H9 (cell line): Measurements from ENCODE around the gene ARHGAP22. TPM values are rescaled to one million over a fixed set of nuclear protein-coding genes. Genes with fewer than 3 reads are reported as not detected.

Experiments
- DNase-seq: peaks from one replicate; pipeline ENCODE4 v3.0.0-alpha.2; 2017
- H2AFZ ChIP-seq: one replicate; pipeline ENCODE4 v1.6.1; 2013; ENCODE audit warnings: mild to moderate bottlenecking, low read length, control low read depth, moderate library complexity
- H2AK5ac ChIP-seq: 2 replicates; pipeline ENCODE4 v1.6.1; 2013; ENCODE audit warnings: low read length, control low read depth, mixed read lengths; ENCODE audit not compliant: insufficient read length
- H2BK120ac ChIP-seq: one replicate; pipeline ENCODE4 v1.6.1; 2013; ENCODE audit warnings: low read depth, mild to moderate bottlenecking, low read length, control low read depth, inconsistent platforms; ENCODE audit not compliant: poor library complexity, severe bottlenecking
- H2BK12ac ChIP-seq: 2 replicates; pipeline ENCODE4 v1.6.1; 2013; ENCODE audit warnings: low read length, control low read depth, mixed read lengths, low read depth; ENCODE audit not compliant: insufficient read length
- H2BK15ac ChIP-seq: 2 replicates; pipeline ENCODE4 v1.6.1; 2013; ENCODE audit warnings: low read depth, low read length, control low read depth
- H2BK20ac ChIP-seq: one replicate; pipeline ENCODE4 v1.6.1; 2013; ENCODE audit warnings: low read depth, mild to moderate bottlenecking, low read length, control low read depth, inconsistent platforms; ENCODE audit not compliant: poor library complexity, severe bottlenecking
- H2BK5ac ChIP-seq: 2 replicates; pipeline ENCODE4 v1.6.1; 2013; ENCODE audit warnings: low read length, control low read depth, mixed read lengths; ENCODE audit not compliant: insufficient read length
- H3K14ac ChIP-seq: 2 replicates; pipeline ENCODE4 v1.6.1; 2013; ENCODE audit warnings: low read length, control low read depth; ENCODE audit not compliant: insufficient read depth
- H3K18ac ChIP-seq: 2 replicates; pipeline ENCODE4 v1.6.1; 2013; ENCODE audit warnings: low read depth, mild to moderate bottlenecking, mixed read lengths, low read length, control low read depth; ENCODE audit not compliant: insufficient read length
- H3K23ac ChIP-seq: 2 replicates; pipeline ENCODE4 v1.6.1; 2013; ENCODE audit warnings: low read length, control low read depth, mixed read lengths, low read depth; ENCODE audit not compliant: insufficient read length
- H3K23me2 ChIP-seq: 2 replicates; pipeline ENCODE4 v1.6.1; 2013; ENCODE audit warnings: low read depth, mild to moderate bottlenecking, mixed read lengths, low read length, control low read depth; ENCODE audit not compliant: insufficient read length, poor library complexity, severe bottlenecking
- H3K27ac ChIP-seq: 2 replicates; pipeline ENCODE4 v1.5.1; 2013; ENCODE audit warnings: low read length, control low read depth, mixed read lengths, low read depth; ENCODE audit not compliant: insufficient read length
- H3K27me3 ChIP-seq: 2 replicates; pipeline ENCODE4 v1.6.1; 2013; ENCODE audit warnings: low read length, control low read depth, inconsistent platforms; ENCODE audit not compliant: insufficient read depth
- H3K4ac ChIP-seq: 2 replicates; pipeline ENCODE4 v1.6.1; 2013; ENCODE audit warnings: low read depth, mild to moderate bottlenecking, control low read depth, inconsistent platforms, low read length, moderate library complexity
- H3K4me1 ChIP-seq: 2 replicates; pipeline ENCODE4 v1.6.1; 2013; ENCODE audit warnings: low read length, control low read depth, inconsistent platforms; ENCODE audit not compliant: insufficient read depth
- H3K4me2 ChIP-seq: 2 replicates; pipeline ENCODE4 v1.6.1; 2013; ENCODE audit warnings: low read length, control low read depth, mixed read lengths; ENCODE audit not compliant: insufficient read length, insufficient read depth
- H3K56ac ChIP-seq: 2 replicates; pipeline ENCODE4 v1.6.1; 2013; ENCODE audit warnings: low read depth, mild to moderate bottlenecking, mixed read lengths, low read length, control low read depth; ENCODE audit not compliant: insufficient read length
- H3K79me1 ChIP-seq: 2 replicates; pipeline ENCODE4 v1.6.1; 2013; ENCODE audit warnings: low read depth, mild to moderate bottlenecking, moderate library complexity, low read length, control low read depth, inconsistent platforms; ENCODE audit not compliant: insufficient read depth, poor library complexity, severe bottlenecking
- H3K79me2 ChIP-seq: 2 replicates; pipeline ENCODE4 v1.6.1; 2013; ENCODE audit warnings: low read length, control low read depth, inconsistent platforms; ENCODE audit not compliant: insufficient read depth
- H3K9ac ChIP-seq: 2 replicates; pipeline ENCODE4 v1.6.1; 2013; ENCODE audit warnings: low read length, control low read depth, mixed read lengths; ENCODE audit not compliant: insufficient read length; ENCODE audit errors: extremely low read depth
- H3K9me3 ChIP-seq: one replicate; pipeline ENCODE4 v1.6.1; 2013; ENCODE audit warnings: low read depth, low read length, inconsistent platforms; ENCODE audit not compliant: control insufficient read depth
- H3T11ph ChIP-seq: one replicate; pipeline ENCODE4 v1.6.1; 2013; ENCODE audit warnings: mild to moderate bottlenecking, low read length, control low read depth, inconsistent platforms
- H4K20me1 ChIP-seq: one replicate; pipeline ENCODE4 v1.6.1; 2013; ENCODE audit not compliant: control insufficient read depth, insufficient read length, insufficient read depth
- H4K5ac ChIP-seq: 2 replicates; pipeline ENCODE4 v1.6.1; 2013; ENCODE audit warnings: low read depth, mild to moderate bottlenecking, mixed read lengths, low read length, control low read depth; ENCODE audit not compliant: insufficient read length
- H4K8ac ChIP-seq: replicated peaks from 2 replicates; pipeline ENCODE4 v1.6.1; 2013; ENCODE audit warnings: low read length, control low read depth, mixed read lengths, low read depth; ENCODE audit not compliant: insufficient read length
- H4K91ac ChIP-seq: 2 replicates; pipeline ENCODE4 v1.6.1; 2013; ENCODE audit warnings: low read depth, mild to moderate bottlenecking, moderate library complexity, mixed read lengths, low read length, control low read depth; ENCODE audit not compliant: insufficient read length
- H3K27ac Mint-ChIP-seq, 3 experiments: 2 replicates in 2 of 3; 3 replicates in 1 of 3; pipeline ENCODE4 v1.8.0; 2020 to 2021; ENCODE audit warnings: mixed read lengths in 3 of 3, mild to moderate bottlenecking in 1 of 3, moderate library complexity in 1 of 3
- H3K27me3 Mint-ChIP-seq: 2 replicates; pipeline ENCODE4 v1.8.0; 2021; ENCODE audit warnings: low read depth, mild to moderate bottlenecking, moderate library complexity, mixed read lengths
- H3K36me3 Mint-ChIP-seq, 3 experiments: 2 replicates in 2 of 3; 3 replicates in 1 of 3; pipeline ENCODE4 v1.8.0; 2020 to 2021; ENCODE audit warnings: low read depth in 3 of 3, mixed read lengths in 3 of 3; ENCODE audit not compliant: insufficient read depth in 1 of 3
- H3K4me1 Mint-ChIP-seq, 2 experiments: 2 replicates each; pipeline ENCODE4 v1.8.0; 2020; ENCODE audit warnings: mixed read lengths in 2 of 2
- H3K4me3 Mint-ChIP-seq, 2 experiments: 2 replicates in 1 of 2; 3 replicates in 1 of 2; pipeline ENCODE4 v1.8.0; 2020 to 2021; ENCODE audit warnings: mild to moderate bottlenecking in 2 of 2, mixed read lengths in 2 of 2, moderate library complexity in 1 of 2
- H3K9me3 Mint-ChIP-seq, 2 experiments: 2 replicates in 1 of 2; 3 replicates in 1 of 2; pipeline ENCODE4 v1.8.0; 2020; ENCODE audit warnings: mild to moderate bottlenecking in 2 of 2, mixed read lengths in 2 of 2, moderate library complexity in 1 of 2
- CTCF ChIP-seq: fragments of 200-600 bp; sonication (generic); conservative IDR thresholded peaks from 3 replicates; pipeline ENCODE4 v1.8.0; 2021; ENCODE audit warnings: antibody characterized with exemption, mild to moderate bottlenecking
- WGBS: extraction: QIAGEN DNeasy Blood & Tissue Kit; methylation state at CpG from one replicate; pipeline ENCODE4 v1.1.7; 2013; ENCODE audit warnings: missing lambda C conversion rate, low lambda C conversion rate, mixed read lengths; ENCODE audit not compliant: insufficient read length; ENCODE audit errors: extremely low coverage; 5-methylcytosine and 5-hydroxymethylcytosine counted together
- total RNA-seq: library from RNA; stranded (reverse); gene quantifications from 2 replicates; pipeline ENCODE4 v1.2.1, GENCODE V29; 2021

ARHGAP22 gene
- total RNA-seq, 1 experiment from 2014 or later: 7.4 TPM

DNA sequence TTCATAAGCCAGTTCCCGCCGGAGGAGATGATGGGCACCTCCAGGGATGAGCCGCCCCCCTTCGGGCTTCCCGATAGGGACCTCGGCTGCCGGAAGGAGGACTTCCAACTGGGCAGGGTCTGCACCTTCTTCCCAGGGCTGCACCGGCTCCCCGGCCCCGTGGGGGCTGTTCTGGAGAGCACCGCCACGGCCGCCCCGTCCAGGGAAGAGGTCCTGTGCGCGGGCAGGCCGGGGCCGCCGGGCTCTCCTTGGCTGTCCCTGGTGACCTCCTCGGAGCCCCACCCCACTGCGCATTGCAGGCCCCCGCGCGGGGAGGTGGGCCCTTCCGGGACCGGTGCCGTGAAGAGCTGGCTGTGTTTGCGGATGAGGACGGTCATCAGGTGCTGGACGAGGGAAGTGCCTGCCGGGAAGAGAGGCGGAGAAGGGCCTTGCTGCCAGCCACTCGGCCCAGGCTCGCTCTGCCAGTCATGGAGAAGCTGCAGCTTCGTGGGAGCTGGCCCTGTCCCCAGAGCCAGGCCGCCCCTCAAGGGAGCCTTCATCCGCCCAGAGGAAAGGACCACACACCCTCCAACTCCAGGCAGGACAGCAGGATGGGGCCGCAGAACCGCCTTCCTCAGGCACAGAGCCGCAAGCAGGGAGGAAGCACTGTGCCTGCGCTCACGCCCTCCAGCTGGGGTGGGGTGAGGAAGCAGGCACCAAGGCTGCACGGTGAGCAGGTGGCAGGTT lies 154.0 kb downstream of the ARHGAP22 start:
- no peaks in the 10 kb centered on the region for H4K20me1 ChIP-seq
- no peak overlapping the region for H3K4me3 Mint-ChIP-seq
- no peak overlapping the region for H2BK15ac ChIP-seq
- peaks cover 4 to 10% (median 6%) of the 10 kb centered on the region in 3 experiments; a peak in 6 of 7 replicates for H3K36me3 Mint-ChIP-seq
- no peaks in the 10 kb centered on the region for H3K79me1 ChIP-seq
- no peak for TF ChIP-seq CTCF
- H2BK120ac ChIP-seq: no peak overlapping the region
- H3K18ac ChIP-seq: no peak overlapping the region
- H3K56ac ChIP-seq: no peak overlapping the region
- H3K79me2 ChIP-seq: no peaks in the 10 kb centered on the region
- H3K27me3 Mint-ChIP-seq: no peaks in the 10 kb centered on the region
- no peak overlapping the region for H3T11ph ChIP-seq
- no peaks in the 10 kb centered on the region for H3K9me3 ChIP-seq
- H4K91ac ChIP-seq: no peak overlapping the region
- H3K4me1 Mint-ChIP-seq: peaks cover 6 to 12% of the 10 kb centered on the region in 2 experiments; a peak in 2 of 4 replicates
- no peak overlapping the region for H3K23ac ChIP-seq
- peak; percentile 27 for DNase-seq
- no peak overlapping the region for H3K27ac ChIP-seq
- WGBS: no CpG with 5 or more reads among the region's 43 CpGs
- H3K9ac ChIP-seq: no peak overlapping the region
- H2AK5ac ChIP-seq: no peak overlapping the region
- no peak overlapping the region for H3K27ac Mint-ChIP-seq
- no peak overlapping the region for H2AFZ ChIP-seq
- H2BK20ac ChIP-seq: no peak overlapping the region
- H3K27me3 ChIP-seq: no peaks in the 10 kb centered on the region
- no peak overlapping the region for H3K4me2 ChIP-seq
- H3K14ac ChIP-seq: no peak overlapping the region; the same call in 1 of the 2 replicates
- no peak overlapping the region for H2BK12ac ChIP-seq
- H3K23me2 ChIP-seq: no peaks in the 10 kb centered on the region
- no peak overlapping the region for H4K8ac ChIP-seq
- no peak overlapping the region for H4K5ac ChIP-seq
- H2BK5ac ChIP-seq: no peak overlapping the region
- H3K4ac ChIP-seq: no peak overlapping the region
- H3K4me1 ChIP-seq: no peaks in the 10 kb centered on the region
- no peaks in the 10 kb centered on the region for H3K9me3 Mint-ChIP-seq
